ENCODE results near the gene GUCA2B.

DNA sequence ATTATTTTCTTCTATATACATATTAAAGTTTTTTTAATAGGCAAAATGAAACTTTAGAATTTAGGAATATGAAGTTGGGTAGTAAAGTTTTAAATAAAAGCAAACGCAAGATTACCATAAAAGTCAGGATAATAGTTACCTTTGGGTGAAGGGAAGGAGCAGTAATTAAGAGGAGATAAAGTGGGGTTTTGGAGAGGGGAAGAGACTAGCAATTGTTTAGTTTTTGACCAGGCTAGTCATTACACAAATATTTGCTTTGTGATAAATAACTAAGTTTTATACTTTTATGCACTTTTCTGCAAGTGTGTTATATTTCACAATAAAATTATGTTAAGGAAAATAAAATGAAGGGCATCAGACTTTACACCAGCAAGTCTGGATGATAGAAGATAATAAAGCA is 27.7 kb upstream of the GUCA2B start:
- TF ChIP-seq CTCF (IDR thresholded peaks at IDR 0.05) = no peak
- TF ChIP-seq POLR2A (IDR thresholded peaks at IDR 0.05) = no peak

All from uterus (tissue), 2 donors.